A549 (cell line): ENCODE measurements around the gene ASIC5.

Source experiments
- CEBPB ChIP-seq, 2 experiments: fragments of >200 bp in 1 of 2; sonication (Bioruptor Twin) in 1 of 2; formaldehyde crosslinking in 1 of 2; IDR thresholded peaks; 2 replicates each; pipeline ENCODE4 v1.6.1; 2012 to 2016
- EP300 ChIP-seq, 2 experiments: fragments of >200 bp; sonication (Bioruptor Twin); formaldehyde crosslinking; IDR thresholded peaks; 2 replicates in 1 of 2; 3 replicates in 1 of 2; pipeline ENCODE4 v1.6.1; 2016 to 2017
- JUN ChIP-seq, 2 experiments: fragments of >200 bp; sonication (Bioruptor Twin); formaldehyde crosslinking; IDR thresholded peaks; 2 replicates in 1 of 2; 3 replicates in 1 of 2; pipeline ENCODE4 v1.6.1; 2016 to 2017
- SMC3 ChIP-seq: fragments of >200 bp; sonication (Bioruptor Twin); formaldehyde crosslinking; IDR thresholded peaks from 3 replicates; pipeline ENCODE4 v1.6.1; 2018; ENCODE audit warnings: inconsistent platforms
- TF ChIP-seq, protein P1 (sequence below): fragments of >200 bp; sonication (Bioruptor Twin); formaldehyde crosslinking; IDR thresholded peaks from 3 replicates; pipeline ENCODE4 v1.5.1; 2016

DNA sequence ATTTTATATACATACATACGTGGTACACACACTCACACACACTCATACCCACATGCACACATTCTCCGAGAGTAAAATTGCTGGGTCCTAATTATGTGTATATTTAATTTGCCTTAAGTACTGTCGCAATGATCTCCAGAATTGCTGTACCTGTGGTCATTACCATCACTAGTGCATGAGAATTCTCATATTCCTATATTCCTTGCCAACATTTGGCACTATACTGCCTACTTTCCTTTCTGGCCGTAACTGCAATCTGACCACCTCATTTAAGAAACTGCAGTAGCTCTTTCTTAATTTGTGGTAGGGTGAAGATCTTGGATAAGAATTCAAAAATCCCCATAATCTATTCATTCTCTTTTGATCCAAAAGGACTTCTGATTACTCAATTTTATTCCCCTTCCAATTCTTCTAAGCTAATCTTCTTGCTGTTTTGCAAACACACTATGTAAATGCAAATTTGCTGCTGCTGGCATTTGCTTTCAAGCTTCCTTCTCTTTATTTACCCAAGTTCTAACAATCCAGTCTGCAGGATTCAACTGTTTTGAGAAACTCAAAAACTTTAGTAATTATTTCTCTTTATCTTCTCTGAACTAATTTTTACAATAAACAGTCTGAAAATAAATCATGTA lies 45.1 kb downstream of the ASIC5 start:
- TF ChIP-seq SMC3, result no peak
- TF ChIP-seq EP300 (IDR thresholded peaks at IDR 0.05), result no peak
- TF ChIP-seq CEBPB (IDR thresholded peaks at IDR 0.05), result no peak
- TF ChIP-seq JUN (IDR thresholded peaks at IDR 0.05), result no peak
- TF ChIP-seq, protein P1, sequence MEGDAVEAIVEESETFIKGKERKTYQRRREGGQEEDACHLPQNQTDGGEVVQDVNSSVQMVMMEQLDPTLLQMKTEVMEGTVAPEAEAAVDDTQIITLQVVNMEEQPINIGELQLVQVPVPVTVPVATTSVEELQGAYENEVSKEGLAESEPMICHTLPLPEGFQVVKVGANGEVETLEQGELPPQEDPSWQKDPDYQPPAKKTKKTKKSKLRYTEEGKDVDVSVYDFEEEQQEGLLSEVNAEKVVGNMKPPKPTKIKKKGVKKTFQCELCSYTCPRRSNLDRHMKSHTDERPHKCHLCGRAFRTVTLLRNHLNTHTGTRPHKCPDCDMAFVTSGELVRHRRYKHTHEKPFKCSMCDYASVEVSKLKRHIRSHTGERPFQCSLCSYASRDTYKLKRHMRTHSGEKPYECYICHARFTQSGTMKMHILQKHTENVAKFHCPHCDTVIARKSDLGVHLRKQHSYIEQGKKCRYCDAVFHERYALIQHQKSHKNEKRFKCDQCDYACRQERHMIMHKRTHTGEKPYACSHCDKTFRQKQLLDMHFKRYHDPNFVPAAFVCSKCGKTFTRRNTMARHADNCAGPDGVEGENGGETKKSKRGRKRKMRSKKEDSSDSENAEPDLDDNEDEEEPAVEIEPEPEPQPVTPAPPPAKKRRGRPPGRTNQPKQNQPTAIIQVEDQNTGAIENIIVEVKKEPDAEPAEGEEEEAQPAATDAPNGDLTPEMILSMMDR, result no peak
